22Rv1 (cell line): ENCODE results near the gene L1TD1.

Experiments
- H3K27ac ChIP-seq: fragments of 450-650 bp; 2 replicates; pipeline ENCODE4 v1.5.1; 2017
- ZFX ChIP-seq: fragments of 450-650 bp; IDR thresholded peaks from 2 replicates; pipeline ENCODE4 v1.6.1; 2017; ENCODE audit warnings: antibody characterized with exemption, borderline replicate concordance
- TF ChIP-seq, protein P1 (sequence below): fragments of 450-650 bp; IDR thresholded peaks from 2 replicates; pipeline ENCODE4 v1.5.1; 2017; ENCODE audit warnings: mild to moderate bottlenecking

The L1TD1 gene

DNA sequence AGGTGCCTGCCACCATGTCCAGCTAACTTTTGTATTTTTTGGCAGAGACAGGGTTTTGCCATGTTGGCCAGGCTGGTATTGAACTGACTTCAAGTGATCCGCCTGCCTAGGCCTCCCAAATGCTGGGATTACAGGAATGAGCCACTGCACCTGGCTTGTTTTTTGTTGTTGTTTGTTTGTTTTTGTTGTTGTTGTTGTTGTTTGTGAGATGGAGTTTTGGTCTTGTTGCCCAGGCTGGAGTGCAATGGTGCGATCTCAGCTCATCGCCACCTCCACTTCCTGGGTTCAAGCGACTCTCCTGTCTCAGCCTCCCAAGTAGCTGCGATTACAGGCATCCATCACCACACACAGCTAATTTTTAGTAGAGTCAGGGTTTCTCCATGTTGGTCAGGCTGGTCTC lies 7.1 kb upstream of the L1TD1 start:
- no peak overlapping the region for H3K27ac ChIP-seq
- no peak for TF ChIP-seq ZFX
- TF ChIP-seq, protein P1, sequence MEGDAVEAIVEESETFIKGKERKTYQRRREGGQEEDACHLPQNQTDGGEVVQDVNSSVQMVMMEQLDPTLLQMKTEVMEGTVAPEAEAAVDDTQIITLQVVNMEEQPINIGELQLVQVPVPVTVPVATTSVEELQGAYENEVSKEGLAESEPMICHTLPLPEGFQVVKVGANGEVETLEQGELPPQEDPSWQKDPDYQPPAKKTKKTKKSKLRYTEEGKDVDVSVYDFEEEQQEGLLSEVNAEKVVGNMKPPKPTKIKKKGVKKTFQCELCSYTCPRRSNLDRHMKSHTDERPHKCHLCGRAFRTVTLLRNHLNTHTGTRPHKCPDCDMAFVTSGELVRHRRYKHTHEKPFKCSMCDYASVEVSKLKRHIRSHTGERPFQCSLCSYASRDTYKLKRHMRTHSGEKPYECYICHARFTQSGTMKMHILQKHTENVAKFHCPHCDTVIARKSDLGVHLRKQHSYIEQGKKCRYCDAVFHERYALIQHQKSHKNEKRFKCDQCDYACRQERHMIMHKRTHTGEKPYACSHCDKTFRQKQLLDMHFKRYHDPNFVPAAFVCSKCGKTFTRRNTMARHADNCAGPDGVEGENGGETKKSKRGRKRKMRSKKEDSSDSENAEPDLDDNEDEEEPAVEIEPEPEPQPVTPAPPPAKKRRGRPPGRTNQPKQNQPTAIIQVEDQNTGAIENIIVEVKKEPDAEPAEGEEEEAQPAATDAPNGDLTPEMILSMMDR: no peak

DNA sequence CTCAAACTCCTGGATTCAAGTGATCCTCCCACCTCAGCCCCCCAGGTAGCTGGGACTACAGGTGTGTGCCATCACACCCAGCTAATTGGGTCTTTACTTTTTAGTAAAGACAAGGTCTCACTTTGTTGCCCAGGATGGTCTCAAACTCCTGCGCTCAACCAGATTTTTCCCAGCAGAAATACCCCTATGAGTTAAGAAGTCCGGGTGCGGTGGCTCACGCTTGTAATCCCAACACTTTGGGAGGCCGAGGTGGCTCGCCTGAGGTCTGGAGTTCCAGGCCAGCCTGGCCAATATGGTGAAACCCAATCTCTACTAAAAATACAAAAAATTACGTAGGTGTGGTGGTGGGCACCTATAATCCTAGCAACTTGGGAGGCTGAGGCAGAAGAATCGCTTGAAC lies 6.5 kb upstream of the L1TD1 start:
- no peak overlapping the region for H3K27ac ChIP-seq
- TF ChIP-seq ZFX: no peak
- TF ChIP-seq, protein P1: no peak

GRCh38 chr1:62196086-62196690 lies 1.5 kb downstream of the L1TD1 start:
- no peak for TF ChIP-seq ZFX
- TF ChIP-seq, protein P1: no peak
- H3K27ac ChIP-seq: no peak overlapping the region

GRCh38 chr1:62198069-62198780 lies 3.6 kb downstream of the L1TD1 start:
- no peak overlapping the region for H3K27ac ChIP-seq
- TF ChIP-seq, protein P1: no peak
- no peak for TF ChIP-seq ZFX

DNA sequence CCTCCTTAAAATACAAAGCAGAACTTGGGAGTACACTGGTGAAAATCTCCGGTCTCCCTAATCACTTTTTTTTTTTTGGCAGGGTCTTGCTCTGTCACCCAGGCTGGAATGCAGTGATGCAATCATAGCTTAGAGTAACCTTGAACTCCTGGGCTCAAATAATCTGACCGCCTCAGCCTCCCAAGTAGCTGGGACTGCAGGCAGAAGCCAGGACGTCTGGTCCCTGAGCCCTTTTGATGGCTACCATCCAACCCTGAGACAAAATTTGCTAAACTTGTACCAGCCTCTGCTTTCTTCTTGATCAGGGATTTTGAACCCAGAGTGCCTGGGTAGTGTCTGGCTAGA lies 4.1 kb downstream of the L1TD1 start:
- no peak overlapping the region for H3K27ac ChIP-seq
- TF ChIP-seq, protein P1: no peak
- TF ChIP-seq ZFX: no peak

- H3K27ac ChIP-seq: no peak overlapping the region
- TF ChIP-seq, protein P1: no peak
- no peak for TF ChIP-seq ZFX
Measured at GRCh38 chr1:62207187-62207586, 12.5 kb downstream of the L1TD1 start.

- H3K27ac ChIP-seq: no peak overlapping the region
- TF ChIP-seq, protein P1: no peak
- TF ChIP-seq ZFX: no peak
Measured at GRCh38 chr1:62208087-62208486, 13.4 kb downstream of the L1TD1 start.
